ENCODE measurements around the gene MEFV. TPM values are rescaled to one million over a fixed set of nuclear protein-coding genes. Genes with fewer than 3 reads are reported as not detected.

Gene MEFV
- total and polyA plus RNA-seq, 2 of the 13 experiments (the other 11 are each of a cell fraction or from before 2014, with no cell fraction given), result 0.22 TPM; not detected in 1

- TF ChIP-seq FOXO4 (CRISPR knock-in tag; conservative IDR thresholded peaks at IDR 0.05) (no peak), ZNF12 (CRISPR knock-in tag; IDR thresholded peaks at IDR 0.05) (no peak), ZNF577 (CRISPR knock-in tag; IDR thresholded peaks at IDR 0.05; ENCODE audit: borderline replicate concordance, low read depth) (no peak), ZNF547 (CRISPR knock-in tag; IDR thresholded peaks at IDR 0.05) (no peak), SIN3A (IDR thresholded peaks at IDR 0.05; ENCODE audit: borderline replicate concordance, low read depth, low read length) (no peak), IRX3 (CRISPR knock-in tag; IDR thresholded peaks at IDR 0.05; ENCODE audit: borderline replicate concordance, low read depth) (0 out of 2 replicates have a peak, but pooled peaks have one; percentile 37), CEBPB (IDR thresholded peaks at IDR 0.05; ENCODE audit: borderline replicate concordance, low read depth, low read length) (no peak), AGO2 (optimal IDR thresholded peaks at IDR 0.05; ENCODE audit: low read depth, low read length) (no peak), ZNF737 (CRISPR knock-in tag; IDR thresholded peaks at IDR 0.05; ENCODE audit: borderline replicate concordance) (no peak), NCOA5 (CRISPR knock-in tag; IDR thresholded peaks at IDR 0.05) (no peak), DR1 (CRISPR knock-in tag; IDR thresholded peaks at IDR 0.05) (no peak), GRHL1 (CRISPR knock-in tag; conservative IDR thresholded peaks at IDR 0.05) (no peak), ZNF510 (CRISPR knock-in tag; IDR thresholded peaks at IDR 0.05; ENCODE audit: low read depth) (no peak), ZC3H13 (CRISPR knock-in tag; IDR thresholded peaks at IDR 0.05) (no peak), DDIT3 (CRISPR knock-in tag; IDR thresholded peaks at IDR 0.05) (no peak), ETV5 (CRISPR knock-in tag; IDR thresholded peaks at IDR 0.05; ENCODE audit: borderline replicate concordance) (peak; percentile 21; the same call in 1 of the 2 replicates), FIP1L1 (IDR thresholded peaks at IDR 0.05; ENCODE audit: borderline replicate concordance, insufficient read depth, low read depth, low read length) (no peak), ARID3A (IDR thresholded peaks at IDR 0.05; ENCODE audit: low read depth, low read length) (no peak), NR2F6 (IDR thresholded peaks at IDR 0.05) (peak; percentile 68; the same call in 1 of the 2 replicates), NR2F6 (CRISPR knock-in tag; IDR thresholded peaks at IDR 0.05) (peak; percentile 78), FOXK2 (IDR thresholded peaks at IDR 0.05) (no peak), ZNF451 (CRISPR knock-in tag; IDR thresholded peaks at IDR 0.05) (no peak), ZNF660 (CRISPR knock-in tag; IDR thresholded peaks at IDR 0.05; ENCODE audit: borderline replicate concordance, low read depth) (no peak)
Measured at GRCh38 chr16:3198334-3199072, 57.9 kb downstream of the MEFV start (continued).
